MM.1S (cell line): ENCODE results near the gene SPATA13.

Source experiments
- DNase-seq: peaks from one replicate; pipeline ENCODE4 v3.0.0-alpha.2; 2015
- H2AFZ ChIP-seq: fragments of 300-600 bp; sonication (generic); 2 replicates; pipeline ENCODE4 v1.6.0; 2016; ENCODE audit warnings: antibody characterized with exemption, low read length
- H3F3A ChIP-seq: fragments of 300-600 bp; sonication (generic); 2 replicates; pipeline ENCODE4 v1.6.1; 2016; ENCODE audit warnings: mild to moderate bottlenecking, antibody characterized with exemption, low read length, moderate library complexity, mixed read lengths; ENCODE audit not compliant: insufficient read depth
- H3K27ac ChIP-seq: fragments of 300-600 bp; sonication (generic); 2 replicates; pipeline ENCODE4 v1.5.1; 2016; ENCODE audit warnings: mild to moderate bottlenecking, low read length
- H3K27me3 ChIP-seq: fragments of 300-600 bp; sonication (generic); replicated peaks from 2 replicates; pipeline ENCODE4 v1.6.0; 2016; ENCODE audit warnings: low read length; ENCODE audit not compliant: insufficient read depth
- H3K36me3 ChIP-seq: fragments of 300-600 bp; sonication (generic); replicated peaks from 2 replicates; pipeline ENCODE4 v1.6.1; 2016; ENCODE audit warnings: mild to moderate bottlenecking, low read length, mixed read lengths; ENCODE audit not compliant: insufficient read depth
- H3K4me1 ChIP-seq: fragments of 300-600 bp; sonication (generic); 2 replicates; pipeline ENCODE4 v1.6.1; 2016; ENCODE audit warnings: low read length, mixed read lengths
- H3K4me2 ChIP-seq: fragments of 300-600 bp; sonication (generic); 2 replicates; pipeline ENCODE4 v1.6.0; 2016; ENCODE audit warnings: low read depth, low read length
- H3K4me3 ChIP-seq: fragments of 300-600 bp; sonication (generic); 2 replicates; pipeline ENCODE4 v1.5.1; 2016; ENCODE audit warnings: low read length, mixed read lengths
- H3K79me2 ChIP-seq: fragments of 300-600 bp; sonication (generic); 2 replicates; pipeline ENCODE4 v1.6.1; 2016; ENCODE audit warnings: mixed run types, low read length, mixed read lengths
- H3K9ac ChIP-seq: fragments of 300-600 bp; sonication (generic); 2 replicates; pipeline ENCODE4 v1.6.1; 2016; ENCODE audit warnings: low read length, mixed read lengths
- H3K9me2 ChIP-seq: fragments of 300-600 bp; sonication (generic); replicated peaks from 2 replicates; pipeline ENCODE4 v1.6.1; 2016; ENCODE audit warnings: mild to moderate bottlenecking, low read length, mixed read lengths; ENCODE audit not compliant: insufficient read depth
- H3K9me3 ChIP-seq: fragments of 300-600 bp; sonication (generic); replicated peaks from 2 replicates; pipeline ENCODE4 v1.6.1; 2016; ENCODE audit warnings: mild to moderate bottlenecking, low read length, mixed read lengths; ENCODE audit not compliant: insufficient read depth
- H4K20me1 ChIP-seq: fragments of 300-600 bp; sonication (generic); 2 replicates; pipeline ENCODE4 v1.6.1; 2016; ENCODE audit warnings: mild to moderate bottlenecking, low read length, moderate library complexity, mixed read lengths; ENCODE audit not compliant: insufficient read depth
- EZH2 ChIP-seq: fragments of 300-600 bp; sonication (generic); optimal IDR thresholded peaks from 2 replicates; pipeline ENCODE3; 2017; ENCODE audit warnings: low read depth, mild to moderate bottlenecking, antibody characterized with exemption, low read length, mixed read lengths
- EZH2phosphoT487 ChIP-seq: fragments of 300-600 bp; sonication (generic); IDR thresholded peaks from 2 replicates; pipeline ENCODE4 v1.6.1; 2018; ENCODE audit warnings: antibody characterized with exemption, low read length
- TF ChIP-seq, protein P1 (sequence below): fragments of 300-600 bp; sonication (generic); IDR thresholded peaks from 2 replicates; pipeline ENCODE4 v1.5.1; 2016; ENCODE audit warnings: antibody characterized with exemption, low read length, mixed read lengths

Gene SPATA13

GRCh38 chr13:24244802-24245201 lies 84.3 kb downstream of the SPATA13 start:
- DNase-seq = no peak
- H2AFZ ChIP-seq = no peak overlapping the region
- H3K27ac ChIP-seq = no peak overlapping the region
- H3K4me1 ChIP-seq = no peaks in the 10 kb centered on the region
- no peaks in the 10 kb centered on the region for H3K27me3 ChIP-seq
- H3F3A ChIP-seq = no peaks in the 10 kb centered on the region
- no peaks in the 10 kb centered on the region for H3K9me2 ChIP-seq
- H3K4me2 ChIP-seq = no peak overlapping the region
- no peak overlapping the region for H3K4me3 ChIP-seq
- TF ChIP-seq, protein P1, sequence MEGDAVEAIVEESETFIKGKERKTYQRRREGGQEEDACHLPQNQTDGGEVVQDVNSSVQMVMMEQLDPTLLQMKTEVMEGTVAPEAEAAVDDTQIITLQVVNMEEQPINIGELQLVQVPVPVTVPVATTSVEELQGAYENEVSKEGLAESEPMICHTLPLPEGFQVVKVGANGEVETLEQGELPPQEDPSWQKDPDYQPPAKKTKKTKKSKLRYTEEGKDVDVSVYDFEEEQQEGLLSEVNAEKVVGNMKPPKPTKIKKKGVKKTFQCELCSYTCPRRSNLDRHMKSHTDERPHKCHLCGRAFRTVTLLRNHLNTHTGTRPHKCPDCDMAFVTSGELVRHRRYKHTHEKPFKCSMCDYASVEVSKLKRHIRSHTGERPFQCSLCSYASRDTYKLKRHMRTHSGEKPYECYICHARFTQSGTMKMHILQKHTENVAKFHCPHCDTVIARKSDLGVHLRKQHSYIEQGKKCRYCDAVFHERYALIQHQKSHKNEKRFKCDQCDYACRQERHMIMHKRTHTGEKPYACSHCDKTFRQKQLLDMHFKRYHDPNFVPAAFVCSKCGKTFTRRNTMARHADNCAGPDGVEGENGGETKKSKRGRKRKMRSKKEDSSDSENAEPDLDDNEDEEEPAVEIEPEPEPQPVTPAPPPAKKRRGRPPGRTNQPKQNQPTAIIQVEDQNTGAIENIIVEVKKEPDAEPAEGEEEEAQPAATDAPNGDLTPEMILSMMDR = no peak
- TF ChIP-seq EZH2phosphoT487 = no peak
- no peak for TF ChIP-seq EZH2
- no peaks in the 10 kb centered on the region for H4K20me1 ChIP-seq
- no peak overlapping the region for H3K9ac ChIP-seq
- H3K79me2 ChIP-seq = no peaks in the 10 kb centered on the region
- no peaks in the 10 kb centered on the region for H3K9me3 ChIP-seq
- H3K36me3 ChIP-seq = no peaks in the 10 kb centered on the region

DNA sequence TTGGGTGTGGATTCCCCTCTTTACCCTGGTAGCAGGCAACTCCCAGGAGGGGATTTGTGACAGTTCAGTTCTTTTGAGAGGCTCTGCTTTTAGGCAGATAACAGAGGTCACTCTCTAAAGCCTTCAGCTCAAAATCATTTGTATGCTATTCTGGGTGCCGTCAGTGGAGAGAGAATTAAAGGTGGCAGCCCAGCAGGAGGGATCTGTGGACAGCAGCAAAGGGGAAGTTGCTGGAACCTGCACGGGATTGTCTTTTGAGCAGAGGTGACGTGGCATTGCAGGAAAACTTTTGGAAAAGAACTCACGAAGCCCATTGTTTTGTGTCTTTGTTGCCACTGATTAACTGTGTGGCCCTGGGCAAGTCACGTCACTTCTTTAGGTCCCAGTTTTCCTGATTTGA lies 86.5 kb downstream of the SPATA13 start:
- Histone ChIP-seq H3K9ac (no peak overlapping the region), H4K20me1 (no peaks in the 10 kb centered on the region), H3K9me2 (no peaks in the 10 kb centered on the region), H3K4me3 (no peak overlapping the region), H3K4me1 (no peaks in the 10 kb centered on the region), H3K9me3 (no peaks in the 10 kb centered on the region), H3K36me3 (no peaks in the 10 kb centered on the region), H3K27ac (no peak overlapping the region), H3K79me2 (no peaks in the 10 kb centered on the region), H3K4me2 (no peak overlapping the region), H2AFZ (no peak overlapping the region), H3F3A (no peaks in the 10 kb centered on the region), H3K27me3 (no peaks in the 10 kb centered on the region)
- TF ChIP-seq EZH2phosphoT487 = no peak
- TF ChIP-seq, protein P1 = no peak
- no peak for TF ChIP-seq EZH2
- no peak for DNase-seq

- Histone ChIP-seq H3K27me3 (no peaks in the 10 kb centered on the region), H3K4me3 (no peak overlapping the region), H3K27ac (no peak overlapping the region), H3F3A (no peaks in the 10 kb centered on the region), H3K9me2 (no peaks in the 10 kb centered on the region), H3K4me1 (no peaks in the 10 kb centered on the region), H3K79me2 (no peaks in the 10 kb centered on the region), H3K36me3 (no peaks in the 10 kb centered on the region), H4K20me1 (no peaks in the 10 kb centered on the region), H3K9me3 (no peaks in the 10 kb centered on the region), H3K9ac (no peak overlapping the region), H2AFZ (no peak overlapping the region), H3K4me2 (no peak overlapping the region)
- no peak for DNase-seq
- TF ChIP-seq, protein P1 = no peak
- TF ChIP-seq EZH2 = no peak
- TF ChIP-seq EZH2phosphoT487 = no peak
Measured at GRCh38 chr13:24249624-24250023, 89.1 kb downstream of the SPATA13 start.
